H1 (cell line): ENCODE data around the gene NR4A1. TPM values are rescaled to one million over a fixed set of nuclear protein-coding genes. Genes with fewer than 3 reads are reported as not detected.

Experiments
- CTCF ChIA-PET: fragments of 300-600 bp; sonication (Branson Sonifier 250); formaldehyde crosslinking; loops from one replicate; lab custom pipeline; 2021; ENCODE audit not compliant: partially characterized antibody; lab: Charles Lee
- POLR2A ChIA-PET: fragments of 300-600 bp; sonication (Branson Sonifier 250); formaldehyde crosslinking; loops from one replicate; lab custom pipeline; 2021; ENCODE audit warnings: inconsistent platforms; ENCODE audit not compliant: partially characterized antibody; lab: Charles Lee
- DNase-seq, 2 experiments: peaks; one replicate each; pipeline versions ENCODE4 v3.0.0 to v3.0.0-alpha.2; 2010 to 2022; ENCODE audit warnings: low spot score in 2 of 2, low read depth in 1 of 2, mixed read lengths in 1 of 2
- FAIRE-seq: peaks from 2 replicates; lab custom pipeline; 2011; peaks lifted over from hg19 to GRCh38; lab: Jason Lieb, UNC
- H2AFZ ChIP-seq: 2 replicates; pipeline ENCODE4 v1.8.1; 2012; ENCODE audit warnings: low read length, inconsistent platforms
- H2AK5ac ChIP-seq: 2 replicates; pipeline ENCODE4 v1.6.1; 2013; ENCODE audit warnings: low read depth, low read length
- H2BK120ac ChIP-seq: replicated peaks from 2 replicates; pipeline ENCODE3; 2013; ENCODE audit warnings: low read depth, low read length, inconsistent platforms
- H2BK12ac ChIP-seq: 2 replicates; pipeline ENCODE4 v1.6.1; 2013; ENCODE audit warnings: low read depth, low read length
- H2BK15ac ChIP-seq: 2 replicates; pipeline ENCODE4 v1.6.1; 2013; ENCODE audit warnings: low read length
- H2BK20ac ChIP-seq: 2 replicates; pipeline ENCODE4 v1.6.1; 2013; ENCODE audit warnings: low read length
- H2BK5ac ChIP-seq: 2 replicates; pipeline ENCODE4 v1.6.1; 2013; ENCODE audit warnings: low read depth, low read length
- H3K14ac ChIP-seq: 2 replicates; pipeline ENCODE4 v1.6.1; 2013; ENCODE audit warnings: inconsistent platforms; ENCODE audit not compliant: insufficient read length
- H3K18ac ChIP-seq: 2 replicates; pipeline ENCODE4 v1.6.1; 2013; ENCODE audit warnings: low read length; ENCODE audit errors: extremely low read depth
- H3K23ac ChIP-seq: 2 replicates; pipeline ENCODE4 v1.6.1; 2013; ENCODE audit warnings: inconsistent platforms; ENCODE audit not compliant: insufficient read length
- H3K23me2 ChIP-seq: 2 replicates; pipeline ENCODE4 v1.6.1; 2013; ENCODE audit warnings: low read depth, low read length
- H3K27ac ChIP-seq: 2 replicates; pipeline ENCODE4 v1.6.1; 2011; ENCODE audit warnings: low read depth, low read length, inconsistent platforms
- H3K27me3 ChIP-seq, 4 experiments: replicated peaks in 1 of 4; 1 replicate in 1 of 4; 2 replicates in 3 of 4; pipeline versions ENCODE4 v1.6.1 to v1.8.1; 2011 to 2013; ENCODE audit warnings: low read length in 3 of 4, mild to moderate bottlenecking in 3 of 4, inconsistent platforms in 2 of 4, mixed read lengths in 2 of 4, moderate library complexity in 1 of 4; ENCODE audit not compliant: control insufficient read depth in 3 of 4, insufficient read depth in 3 of 4; ENCODE audit errors: extremely low read depth in 1 of 4
- H3K36me3 ChIP-seq, 4 experiments: 2 replicates each; pipeline versions ENCODE4 v1.6.1 to v1.8.1; 2011 to 2013; ENCODE audit warnings: mild to moderate bottlenecking in 4 of 4, low read length in 3 of 4, moderate library complexity in 2 of 4, control low read depth in 1 of 4, inconsistent platforms in 1 of 4; ENCODE audit not compliant: insufficient read depth in 4 of 4, control insufficient read depth in 2 of 4
- H3K4ac ChIP-seq: replicated peaks from 2 replicates; pipeline ENCODE3; 2013; ENCODE audit warnings: low read length, low read depth, mixed read lengths, inconsistent platforms; ENCODE audit not compliant: insufficient read length
- H3K4me1 ChIP-seq, 4 experiments: replicated peaks in 1 of 4; 1 replicate in 1 of 4; 2 replicates in 3 of 4; pipeline versions ENCODE4 v1.6.1 to v1.8.1; 2011 to 2013; ENCODE audit warnings: low read length in 3 of 4, inconsistent platforms in 2 of 4, mixed read lengths in 1 of 4; ENCODE audit not compliant: insufficient read depth in 4 of 4, control insufficient read depth in 3 of 4
- H3K4me2 ChIP-seq, 2 experiments: 2 replicates each; pipeline versions ENCODE4 v1.6.1 to v1.8.1; 2011 to 2013; ENCODE audit warnings: low read depth in 2 of 2, low read length in 2 of 2, control low read depth in 1 of 2, inconsistent platforms in 1 of 2, mild to moderate bottlenecking in 1 of 2; ENCODE audit not compliant: insufficient read depth in 1 of 2
- H3K4me3 ChIP-seq, 4 experiments: fragments of 200-600, 300-600 bp in 1 of 4; sonication (generic), shearing (Covaris generic), sonication (Bioruptor Twin) in 1 of 4; 2 replicates each; pipeline versions ENCODE4 v1.5.1 to v1.8.1; 2011 to 2016; ENCODE audit warnings: low read length in 4 of 4, low read depth in 3 of 4, control low read depth in 2 of 4, inconsistent platforms in 2 of 4, mild to moderate bottlenecking in 2 of 4, mixed read lengths in 1 of 4, moderate library complexity in 1 of 4; ENCODE audit not compliant: insufficient read depth in 2 of 4; ENCODE audit errors: extremely low read depth in 1 of 4
- H3K56ac ChIP-seq: replicated peaks from 2 replicates; pipeline ENCODE3; 2013; ENCODE audit warnings: low read depth, mild to moderate bottlenecking, mixed read lengths, low read length, inconsistent platforms; ENCODE audit not compliant: insufficient read length
- H3K79me1 ChIP-seq: 2 replicates; pipeline ENCODE4 v1.6.1; 2013; ENCODE audit warnings: low read depth, low read length, control low read depth
- H3K79me2 ChIP-seq, 2 experiments: 2 replicates each; pipeline versions ENCODE4 v1.6.1 to v1.8.1; 2012 to 2013; ENCODE audit warnings: low read length in 2 of 2, mild to moderate bottlenecking in 2 of 2, inconsistent platforms in 1 of 2; ENCODE audit not compliant: insufficient read depth in 2 of 2, control insufficient read depth in 1 of 2
- H3K9ac ChIP-seq, 4 experiments: replicated peaks in 1 of 4; 1 replicate in 1 of 4; 2 replicates in 3 of 4; pipeline versions ENCODE4 v1.6.1 to v1.8.1; 2011 to 2013; ENCODE audit warnings: low read depth in 3 of 4, low read length in 3 of 4, control low read depth in 2 of 4, mild to moderate bottlenecking in 2 of 4, moderate library complexity in 2 of 4, inconsistent platforms in 1 of 4; ENCODE audit errors: extremely low read depth in 1 of 4
- H3K9me3 ChIP-seq, 2 experiments: 2 replicates each; pipeline versions ENCODE4 v1.6.1 to v1.8.1; 2012 to 2013; ENCODE audit warnings: mild to moderate bottlenecking in 2 of 2, moderate library complexity in 2 of 2, control low read depth in 1 of 2, inconsistent platforms in 1 of 2, low read depth in 1 of 2, low read length in 1 of 2, mixed read lengths in 1 of 2; ENCODE audit not compliant: insufficient read depth in 2 of 2
- H4K20me1 ChIP-seq, 2 experiments: replicated peaks in 1 of 2; 2 replicates each; pipeline versions ENCODE3 to v1.8.1; 2011 to 2013; ENCODE audit warnings: inconsistent platforms in 2 of 2, low read length in 2 of 2, mild to moderate bottlenecking in 1 of 2; ENCODE audit not compliant: insufficient read depth in 2 of 2, control insufficient read depth in 1 of 2
- H4K5ac ChIP-seq: 2 replicates; pipeline ENCODE4 v1.6.1; 2013; ENCODE audit warnings: low read length, low read depth, mixed read lengths, inconsistent platforms; ENCODE audit not compliant: insufficient read length
- H4K8ac ChIP-seq: 2 replicates; pipeline ENCODE4 v1.8.0; 2013; ENCODE audit warnings: mild to moderate bottlenecking, moderate library complexity, low read length, inconsistent platforms; ENCODE audit not compliant: insufficient read depth; ENCODE audit errors: extremely low read depth
- H4K91ac ChIP-seq: replicated peaks from 2 replicates; pipeline ENCODE3; 2013; ENCODE audit warnings: low read length, mixed read lengths, inconsistent platforms; ENCODE audit not compliant: insufficient read length
- CHD2 ChIP-seq: IDR thresholded peaks from 2 replicates; pipeline ENCODE4 v1.6.1; 2012; ENCODE audit warnings: low read length, improper control_type of control experiment
- SIN3A ChIP-seq, 2 experiments: IDR thresholded peaks in 1 of 2; conservative IDR thresholded peaks in 1 of 2; 2 replicates each; pipeline ENCODE4 v1.6.1; 2011 to 2012; ENCODE audit warnings: low read length in 2 of 2, improper control_type of control experiment in 1 of 2, low read depth in 1 of 2, mild to moderate bottlenecking in 1 of 2
- SP4 ChIP-seq: IDR thresholded peaks from 2 replicates; pipeline ENCODE4 v1.6.1; 2012; ENCODE audit warnings: low read length, inconsistent platforms
- WGBS, 2 experiments: shearing (Covaris generic) in 1 of 2; methylation state at CpG; one replicate each; pipeline versions ENCODE4 v1.1.6 to v1.1.7; 2013 to 2015; ENCODE audit warnings: low lambda C conversion rate in 2 of 2, mixed read lengths in 2 of 2, inconsistent platforms in 1 of 2, low coverage in 1 of 2, missing lambda C conversion rate in 1 of 2; ENCODE audit not compliant: insufficient replicate concordance in 2 of 2, insufficient coverage in 1 of 2, insufficient read length in 1 of 2; ENCODE audit errors: extremely low coverage in 1 of 2, missing lambda C conversion rate in 1 of 2; 5-methylcytosine and 5-hydroxymethylcytosine counted together
- polyA plus RNA-seq, 7 experiments: library from polyadenylated mRNA; depleted of rRNA in 3 of 7; stranded (reverse) in 5 of 7; unstranded in 2 of 7; fragments of >200 nt in 5 of 7; fragments of 200-250 nt in 2 of 7; gene quantifications; 1 replicate in 5 of 7; 2 replicates in 1 of 7; 4 replicates in 1 of 7; pipeline versions ENCODE4 v1.2.1 to v1.2.3, GENCODE V29; 2011 to 2013; ENCODE audit warnings: missing spikeins in 2 of 7, mixed read lengths in 2 of 7
- total RNA-seq: library from RNA; stranded (reverse); fragmentation: NEBNext Ultra II Directional; extraction: Animal tissue kit (Norgen Biotek cat#: 25700); gene quantifications from 2 replicates; pipeline ENCODE4 v1.2.1, GENCODE V29; 2021

NR4A1 gene
- total and polyA plus RNA-seq, 2 of the 8 experiments (the other 6 are each of a cell fraction or from before 2014, with no cell fraction given), result 18.7 to 23.3 TPM

- no peak for FAIRE-seq
- POLR2A ChIA-PET, result interaction anchor here (0.7 to 13.1 kb wide), 13 partner anchors 9 to 1722 kb away, joined by 3 to 82 read pairs (median 8); partner anchors contain the start of genes ATG101, NR4A1, SMIM41 and TAMALIN
Observed at GRCh38 chr12:52023976-52024688, 27.1 kb upstream of the NR4A1 start.

More at GRCh38 chr12:52023976-52024688, 27.1 kb upstream of the NR4A1 start:
- Histone ChIP-seq H3K56ac (no peak overlapping the region), H3K36me3 (no peaks in the 10 kb centered on the region), H2BK12ac (no peak overlapping the region), H3K4me2 (peak overlapping the region; percentile 82 to 95), H3K27me3 (peaks cover 2 to 27% (median 16%) of the 10 kb centered on the region in 4 experiments), H3K9me3 (no peaks in the 10 kb centered on the region), H3K23me2 (peaks cover 7% of the 10 kb centered on the region), H3K79me2 (no peaks in the 10 kb centered on the region), H4K20me1 (no peaks in the 10 kb centered on the region), H3K18ac (peak overlapping the region; percentile 55), H2BK120ac (no peak overlapping the region), H3K79me1 (no peaks in the 10 kb centered on the region), H3K4me1 (peaks cover 0 to 26% (median 7%) of the 10 kb centered on the region in 4 experiments; a peak in 6 of 7 replicates), H2AFZ (0 out of 2 replicates have a peak overlapping the region, but pooled peaks have one; percentile 79), H3K14ac (no peak overlapping the region), H3K9ac (no peak overlapping the region; a peak in 1 of 7 replicates), H2AK5ac (no peak overlapping the region), H2BK20ac (no peak overlapping the region), H3K4ac (no peak overlapping the region), H3K27ac (no peak overlapping the region), H3K4me3 (peak overlapping the region in 3 of 4 experiments; percentile 45 to 71 (median 52); a peak in 5 of 8 replicates), H4K8ac (no peak overlapping the region), H2BK5ac (no peak overlapping the region), H2BK15ac (0 out of 2 replicates have a peak overlapping the region, but pooled peaks have one; percentile 83), H3K23ac (no peak overlapping the region), H4K91ac (peak overlapping the region; percentile 66), H4K5ac (no peak overlapping the region)
- CTCF ChIA-PET, result interaction anchor here (0.7 to 22.7 kb wide), 20 partner anchors 8 to 653 kb away, joined by 3 to 1249 read pairs (median 10); partner anchors contain the start of genes ATG101, NR4A1, SMIM41 and TAMALIN
- WGBS, 2 experiments, result 36% methylated on average over 17 of the region's 20 CpGs; no CpG with 5 or more reads in 1 of the 2 experiments
- no peak for TF ChIP-seq SIN3A (conservative IDR thresholded peaks at IDR 0.05 in 1 of 2, IDR thresholded peaks at IDR 0.05 in 1 of 2; ENCODE audit: low read depth in 1 of 2, low read length in 2 of 2)
- peak; percentile 2; the same call in 1 of the 2 replicates for TF ChIP-seq SP4
- peak; percentile 4; the same call in 1 of the 2 replicates for TF ChIP-seq CHD2
- no peak for DNase-seq
